GM19023 (cell line): Measurements from ENCODE around the gene KIF26B.

Experiments
- ATAC-seq: cut with Tn5 transposase; IDR thresholded peaks from one replicate; pipeline ENCODE4 v1.9.1; 2021; ENCODE audit warnings: mild to moderate bottlenecking, moderate library complexity; ENCODE audit not compliant: unreplicated experiment

Gene KIF26B

DNA sequence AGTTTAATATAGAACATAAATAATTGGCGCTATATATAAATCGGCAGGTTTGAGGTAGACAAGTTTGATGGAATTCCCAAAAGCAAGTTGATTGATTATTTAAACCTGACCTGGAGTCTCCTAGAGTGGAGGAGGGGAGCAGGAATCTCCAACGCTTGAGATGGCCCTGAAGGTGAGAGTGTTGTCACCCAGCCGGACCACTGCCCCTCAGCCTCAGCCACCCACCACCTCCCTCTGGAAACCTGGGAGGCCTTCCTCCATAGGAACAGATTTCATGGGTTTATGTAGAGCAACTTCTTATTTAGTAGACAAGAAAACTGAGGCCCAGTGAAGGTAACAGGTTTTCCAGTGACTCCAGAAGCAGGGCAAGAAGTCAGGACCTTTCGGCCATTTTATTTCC, 389.5 kb downstream of the KIF26B start:
- no peak for ATAC-seq

DNA sequence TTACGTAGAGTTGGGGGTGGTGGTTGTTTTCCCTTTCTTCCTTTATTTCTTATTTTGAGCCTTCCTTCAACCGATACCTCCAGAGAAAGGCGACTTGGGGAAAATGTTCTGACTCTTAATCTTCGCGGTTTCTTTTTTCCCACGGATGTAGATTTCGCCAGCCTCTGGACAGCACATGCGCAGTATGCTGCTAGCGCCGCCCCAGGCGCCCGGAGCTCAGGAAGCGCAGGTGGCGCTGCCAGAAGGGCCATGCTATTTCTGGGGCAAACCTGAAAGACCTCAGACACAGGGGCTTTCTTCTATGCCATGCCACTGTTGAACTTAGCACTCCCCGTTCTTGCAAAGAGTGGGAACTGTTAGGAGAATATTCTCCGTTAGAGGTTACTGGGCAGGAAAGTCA, 392.1 kb downstream of the KIF26B start:
- ATAC-seq, result no peak

DNA sequence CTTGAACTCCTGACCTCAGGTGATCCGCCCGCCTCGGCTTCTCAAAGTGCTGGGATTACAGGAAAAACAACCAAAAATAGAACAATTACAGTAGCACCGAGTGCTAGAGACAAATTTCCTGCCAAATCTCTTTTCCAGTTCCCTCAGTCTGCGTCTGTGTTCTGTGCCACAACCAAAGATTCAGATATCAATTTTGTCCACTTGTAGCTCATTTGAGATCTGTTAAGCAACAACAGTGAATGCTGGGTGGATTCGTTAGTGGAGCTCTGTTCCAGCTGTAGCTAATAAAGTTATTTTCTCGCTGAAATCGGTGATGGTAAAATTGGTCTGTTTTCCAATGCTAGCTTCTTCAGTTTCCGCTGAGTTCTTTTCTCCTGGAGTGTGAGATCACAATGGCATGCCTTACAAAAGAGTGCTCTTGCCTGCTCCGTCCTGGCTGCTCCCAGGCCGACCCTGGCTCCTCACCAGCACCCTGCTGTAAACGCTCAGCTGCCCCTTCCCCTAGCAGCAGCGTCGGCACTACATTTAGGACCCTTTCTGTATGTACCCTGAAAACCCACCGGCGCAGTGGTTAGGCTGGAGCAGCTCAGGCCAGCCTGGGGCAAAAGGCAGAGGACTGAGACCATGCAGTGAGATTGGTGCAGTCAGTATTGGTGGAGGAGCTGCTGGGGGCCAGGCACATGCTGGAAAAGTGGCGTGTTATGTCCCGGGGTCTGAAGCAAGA, 395.4 kb downstream of the KIF26B start:
- no peak for ATAC-seq

DNA sequence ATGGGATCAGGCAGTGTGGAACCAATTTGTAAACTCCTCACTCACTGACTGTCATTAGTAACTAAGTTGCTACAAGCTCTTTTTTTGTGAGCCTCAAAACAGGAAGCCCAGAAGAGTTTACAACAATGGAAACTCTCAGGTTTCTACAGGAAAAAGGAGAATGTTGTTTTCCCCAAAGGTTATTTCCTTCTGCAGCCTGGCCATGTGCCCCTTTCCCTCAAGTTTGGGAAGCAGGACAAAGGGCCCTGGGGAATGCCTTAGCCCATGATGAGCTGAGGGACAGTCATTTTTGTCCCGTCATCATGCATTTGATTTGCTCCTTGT, 395.9 kb downstream of the KIF26B start:
- ATAC-seq, result no peak

DNA sequence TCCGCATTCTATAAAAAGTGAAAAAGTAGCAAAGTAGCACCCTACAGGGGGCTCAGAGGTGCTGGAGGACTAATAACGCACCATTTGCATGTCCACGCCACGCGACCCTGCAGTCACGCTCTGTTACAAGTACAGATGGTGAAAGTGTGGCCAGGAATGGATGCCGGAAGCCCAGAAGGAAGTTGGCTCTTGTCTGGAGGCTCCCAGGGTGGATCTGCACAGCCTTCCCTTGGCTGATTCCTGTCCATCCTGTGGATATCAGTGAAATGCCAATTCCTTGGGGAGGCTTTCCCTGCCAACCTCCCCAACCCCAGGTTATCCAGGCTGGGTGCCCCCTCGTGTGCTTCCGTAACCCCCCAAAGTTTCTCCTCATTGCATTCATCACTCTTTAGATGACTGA, 396.8 kb downstream of the KIF26B start:
- no peak for ATAC-seq

DNA sequence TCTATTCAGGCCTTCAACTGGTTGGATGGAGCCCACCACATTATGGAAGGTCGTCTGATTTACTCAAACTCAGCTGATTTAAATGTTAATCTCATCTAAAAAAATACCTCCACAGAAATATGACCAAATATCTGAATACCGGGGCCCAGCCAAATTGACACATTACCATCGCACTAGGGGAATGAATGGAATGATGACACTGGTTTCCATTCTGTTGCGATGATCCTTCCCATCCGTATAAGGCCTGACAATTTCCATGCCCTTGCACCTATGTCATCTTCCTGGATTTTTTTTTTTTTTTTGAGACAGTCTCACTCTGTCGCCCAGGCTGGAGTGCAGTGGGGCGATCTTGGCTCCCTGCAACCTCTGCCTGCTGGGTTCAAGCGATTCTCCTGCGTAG, 397.5 kb downstream of the KIF26B start:
- no peak for ATAC-seq

DNA sequence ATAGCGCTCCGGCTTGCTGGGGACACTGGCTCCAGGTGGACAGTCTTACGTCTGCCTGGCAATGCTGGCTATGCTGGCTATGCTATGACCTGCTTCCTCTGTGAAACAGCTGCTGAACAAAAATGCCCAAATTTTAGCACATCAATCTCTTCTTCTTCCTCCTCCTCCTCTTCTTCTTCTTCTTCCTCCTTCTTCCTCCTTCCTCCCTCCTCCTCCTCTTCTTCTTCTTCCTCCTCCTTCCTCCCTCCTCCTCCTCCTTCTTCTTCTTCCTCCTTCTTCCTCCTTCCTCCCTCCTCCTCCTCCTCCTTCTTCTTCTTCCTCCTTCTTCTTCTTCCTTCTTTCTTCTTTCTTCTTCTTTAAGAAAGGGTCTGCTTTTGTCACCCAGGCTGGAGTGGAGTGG, 401.3 kb downstream of the KIF26B start:
- ATAC-seq, result no peak

DNA sequence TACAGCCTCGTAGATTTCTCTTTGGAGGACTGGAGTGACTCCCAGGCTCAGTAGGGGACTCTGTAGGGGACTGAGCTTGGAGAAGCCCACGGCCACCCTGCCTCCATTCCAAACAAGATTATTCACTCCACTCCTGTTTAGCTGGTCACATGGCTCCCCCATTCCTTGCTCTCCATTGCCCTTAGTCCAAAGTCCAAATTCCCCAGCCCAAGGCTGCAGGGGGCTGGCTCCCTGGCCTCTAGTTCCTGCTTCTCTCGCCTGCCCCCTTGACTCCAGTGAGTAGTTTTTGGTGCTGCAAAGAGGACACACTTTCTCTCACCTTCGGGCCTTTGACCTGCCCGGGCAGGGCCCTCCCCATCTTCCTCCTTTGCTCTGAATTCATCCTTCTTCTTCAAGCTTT, 403.3 kb downstream of the KIF26B start:
- no peak for ATAC-seq

DNA sequence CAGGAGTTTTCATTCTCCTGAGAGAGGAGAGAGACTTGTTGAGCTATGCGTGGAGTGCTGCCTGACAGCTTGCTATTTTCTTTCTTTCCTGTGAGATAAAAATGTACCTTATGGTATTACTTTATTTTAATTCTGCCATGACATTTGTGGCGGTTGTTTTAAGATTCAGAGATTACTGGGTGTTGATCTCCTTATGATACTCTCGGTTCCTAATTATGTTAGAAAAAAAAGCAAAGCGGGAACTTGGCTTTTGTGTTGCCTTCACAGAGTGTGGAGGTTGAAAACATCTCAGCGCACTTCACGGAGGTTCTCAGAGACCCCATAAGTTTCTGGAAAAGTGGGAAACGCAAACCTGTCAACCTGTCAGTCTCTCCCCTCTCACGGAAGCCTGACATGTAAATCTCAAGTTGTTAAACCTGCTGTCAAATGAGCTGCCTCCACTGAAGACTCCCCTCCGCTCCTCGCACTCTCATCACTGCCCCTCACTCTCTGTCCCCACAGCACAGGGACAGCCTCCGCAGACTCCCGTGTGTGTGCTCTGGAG, 405.6 kb downstream of the KIF26B start:
- no peak for ATAC-seq

DNA sequence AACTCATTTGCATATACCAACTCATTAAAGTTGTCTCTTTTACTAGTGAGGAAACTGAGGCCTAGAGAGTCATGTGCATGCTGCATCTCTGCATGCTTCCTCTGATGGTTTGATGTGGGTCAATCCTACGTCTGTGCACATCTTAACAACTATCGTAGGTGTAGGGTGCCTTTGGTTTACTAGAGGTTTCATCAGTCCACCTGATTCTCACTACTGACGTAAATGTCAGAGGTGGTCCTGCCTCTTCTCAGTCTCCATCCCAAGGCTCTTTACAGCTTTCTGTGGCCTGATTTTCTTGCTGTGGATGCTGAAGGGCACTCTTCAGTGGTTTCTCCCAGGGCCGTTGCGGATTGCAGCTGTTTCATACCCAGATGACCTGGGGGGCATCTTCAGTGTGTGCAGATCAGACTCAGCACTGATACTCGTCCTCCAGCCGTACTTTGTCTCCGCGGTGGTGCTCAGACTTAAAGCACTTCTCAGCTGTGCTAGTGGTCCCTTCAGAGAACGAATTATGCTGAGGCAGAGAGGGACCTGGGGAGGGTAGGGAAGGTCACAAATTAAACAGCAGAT, 407.0 kb downstream of the KIF26B start:
- ATAC-seq, result no peak

DNA sequence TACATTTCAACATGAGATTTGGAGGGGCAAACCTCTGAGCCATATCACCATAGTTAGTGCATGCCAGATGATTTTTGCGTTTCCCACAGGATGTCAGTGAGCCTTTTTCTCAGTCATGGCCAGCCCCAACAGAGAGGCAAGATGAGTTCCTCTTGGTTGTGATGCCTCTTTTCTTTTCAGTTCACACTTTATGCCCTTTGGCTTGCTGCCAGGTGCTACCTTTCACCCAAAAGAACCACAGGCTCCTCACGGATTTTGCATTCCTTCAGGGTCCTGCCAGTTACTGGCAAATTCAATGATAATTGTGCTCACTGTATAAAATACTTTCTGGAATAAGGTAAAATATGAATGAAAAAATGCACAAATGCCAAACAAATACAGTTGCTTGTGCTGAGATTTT, 411.3 kb downstream of the KIF26B start:
- no peak for ATAC-seq

DNA sequence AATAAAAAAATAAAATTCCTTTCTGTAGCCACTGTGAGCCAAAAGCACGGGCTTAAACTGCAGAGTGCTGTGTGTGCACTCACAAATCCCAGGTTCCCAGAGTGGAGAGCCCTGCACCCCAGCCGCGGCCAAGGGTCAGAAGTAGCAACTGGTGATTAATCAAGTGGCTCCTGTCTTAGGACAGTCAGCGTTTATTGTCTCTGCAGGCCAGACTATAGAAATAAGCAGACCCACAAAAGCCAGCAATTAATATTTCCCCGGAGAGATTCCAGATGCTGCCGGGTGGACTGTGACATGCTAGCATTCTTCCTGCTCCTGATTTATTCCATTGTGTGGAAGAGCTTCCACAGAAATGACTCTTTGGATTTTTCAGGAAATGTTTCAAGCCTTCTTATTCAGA, 412.2 kb downstream of the KIF26B start:
- ATAC-seq, result no peak

DNA sequence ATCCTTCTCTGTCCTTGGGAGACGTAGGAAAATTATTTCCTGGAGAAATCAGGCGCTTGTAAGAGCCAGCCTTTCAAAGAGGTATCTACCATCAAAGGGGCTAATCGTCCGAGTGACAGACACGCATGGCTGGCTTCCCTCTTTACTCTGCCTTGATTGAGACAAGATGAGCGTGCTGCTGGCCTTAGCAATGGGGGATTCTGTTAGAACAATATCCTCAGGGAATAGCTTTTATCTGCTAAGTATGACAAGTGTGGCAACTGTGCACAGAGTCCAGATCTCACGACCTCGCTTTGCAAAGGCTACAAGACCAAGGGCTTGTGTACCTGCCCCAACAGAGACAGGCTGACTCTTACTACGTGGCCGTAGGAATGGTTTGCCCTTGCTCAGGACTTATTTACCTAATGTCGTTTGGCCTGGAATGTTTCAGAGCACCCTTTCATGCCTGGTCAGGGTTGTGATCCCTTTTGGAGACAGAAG, 417.1 kb downstream of the KIF26B start:
- no peak for ATAC-seq

DNA sequence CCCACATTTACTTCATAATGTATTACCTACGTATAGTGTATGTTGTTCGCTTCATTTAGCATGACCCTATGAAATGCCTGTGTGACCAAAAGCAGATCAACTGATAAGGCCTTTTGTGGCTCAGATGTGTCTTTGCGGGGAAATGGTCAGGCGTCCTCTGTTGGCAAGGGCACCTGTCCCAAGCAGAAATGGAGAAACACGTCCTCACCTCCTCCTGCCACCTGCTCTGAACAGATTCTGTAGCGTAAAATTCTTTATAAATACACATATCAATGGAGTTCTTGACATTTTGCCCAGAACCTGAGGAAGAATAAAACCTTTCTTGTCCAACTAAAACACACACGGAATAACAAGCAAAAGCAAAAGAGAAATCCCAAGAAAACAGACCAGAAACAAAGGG, 417.9 kb downstream of the KIF26B start:
- ATAC-seq, result no peak

DNA sequence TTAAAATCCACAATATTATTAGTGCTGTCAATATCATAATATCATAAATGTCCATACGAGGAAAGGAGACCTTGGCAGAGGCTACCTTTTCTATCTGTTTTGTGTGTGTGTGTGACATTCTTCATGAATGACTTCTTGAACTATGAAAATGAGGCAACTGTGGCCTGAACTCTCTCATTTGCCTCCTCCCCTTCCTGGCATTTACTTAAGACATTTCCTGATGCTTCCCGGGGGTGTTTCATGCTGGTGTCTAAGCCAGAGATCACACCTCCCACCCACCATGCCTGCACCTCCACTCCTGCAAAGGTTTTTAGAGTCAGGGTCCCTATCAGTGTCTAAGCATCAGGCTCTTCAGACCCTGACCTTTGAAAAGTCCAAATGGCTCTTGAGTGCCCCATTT, 420.9 kb downstream of the KIF26B start:
- ATAC-seq, result no peak

DNA sequence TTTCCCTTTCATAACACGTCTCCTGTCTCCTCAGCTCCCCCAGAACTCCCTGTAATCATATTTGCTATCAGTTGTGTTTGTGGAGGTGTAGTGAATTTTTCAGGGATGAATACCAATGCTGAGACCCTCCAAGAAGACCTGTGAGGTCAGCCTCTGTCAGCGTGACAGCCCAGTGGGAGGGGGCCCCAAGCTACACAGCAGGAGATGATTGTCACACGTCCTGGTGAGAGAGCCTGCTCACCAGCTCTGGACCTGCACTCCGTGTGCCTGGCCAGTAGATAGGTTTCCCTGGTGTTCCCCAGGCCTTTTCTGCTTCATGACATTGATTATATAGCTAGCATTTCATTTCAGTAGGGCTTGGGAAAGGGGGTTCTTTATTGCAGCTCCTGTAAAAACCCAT, 421.5 kb downstream of the KIF26B start:
- ATAC-seq, result no peak

DNA sequence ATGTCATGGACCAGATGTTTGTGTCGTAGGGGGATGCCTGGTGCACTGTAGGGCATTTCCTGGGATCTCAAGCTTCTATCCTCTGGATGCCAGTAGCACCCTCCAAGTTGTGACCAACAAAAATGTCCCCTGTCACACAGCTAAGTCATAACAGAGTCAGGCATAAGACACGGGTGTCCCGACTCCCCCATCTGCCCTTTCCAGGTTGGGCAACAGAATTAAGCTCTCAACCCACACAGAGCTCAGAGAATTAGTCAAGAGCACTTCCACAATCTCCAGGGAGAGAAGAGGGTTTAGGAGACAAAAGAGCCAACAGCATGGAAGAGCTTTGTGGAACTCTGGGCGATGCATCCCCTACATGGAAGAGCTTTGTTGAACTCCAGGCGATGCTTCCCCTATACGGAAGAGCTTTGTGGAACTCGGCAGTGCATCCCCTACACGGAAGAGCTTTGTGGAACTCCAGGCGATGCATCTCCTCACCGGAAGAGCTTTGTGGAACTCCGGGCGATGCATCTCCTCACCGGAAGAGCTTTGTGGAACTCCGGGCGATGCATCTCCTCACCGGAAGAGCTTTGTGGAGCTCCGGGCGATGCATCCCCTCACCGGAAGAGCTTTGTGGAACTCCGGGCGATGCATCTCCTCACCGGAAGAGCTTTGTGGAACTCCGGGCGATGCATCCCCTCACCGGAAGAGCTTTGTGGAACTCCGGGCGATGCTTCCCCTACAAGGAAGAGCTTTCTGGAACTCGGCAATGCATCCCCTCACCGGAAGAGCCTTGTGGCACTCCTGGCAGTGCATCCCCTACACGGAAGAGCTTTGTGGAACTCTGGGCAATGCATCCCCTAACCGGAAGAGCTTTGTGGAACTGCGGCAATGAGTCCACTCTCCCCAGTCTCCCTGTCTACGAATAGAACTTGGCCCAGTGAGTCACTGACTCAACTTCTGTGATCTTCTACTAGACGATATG, 422.7 kb downstream of the KIF26B start:
- ATAC-seq, result no peak

DNA sequence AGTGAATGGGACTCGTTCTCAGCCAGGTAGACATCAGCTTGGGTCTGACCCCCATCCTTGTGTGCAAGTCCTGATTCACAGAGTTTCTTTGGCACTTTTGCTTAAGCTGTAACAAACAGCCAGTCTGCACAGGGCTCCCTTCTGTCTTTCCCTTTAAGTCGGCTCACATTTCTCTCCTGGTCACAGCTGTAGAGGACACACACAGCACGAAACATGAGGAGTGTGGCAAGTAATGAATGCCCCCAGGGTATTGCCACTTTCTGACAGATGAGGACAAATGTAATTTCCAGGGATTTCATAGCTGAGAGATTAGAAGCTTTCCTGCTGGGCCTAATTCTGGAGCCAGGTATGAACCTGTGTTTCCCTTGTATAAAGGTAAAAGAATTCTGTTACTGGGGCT, 423.5 kb downstream of the KIF26B start:
- no peak for ATAC-seq

DNA sequence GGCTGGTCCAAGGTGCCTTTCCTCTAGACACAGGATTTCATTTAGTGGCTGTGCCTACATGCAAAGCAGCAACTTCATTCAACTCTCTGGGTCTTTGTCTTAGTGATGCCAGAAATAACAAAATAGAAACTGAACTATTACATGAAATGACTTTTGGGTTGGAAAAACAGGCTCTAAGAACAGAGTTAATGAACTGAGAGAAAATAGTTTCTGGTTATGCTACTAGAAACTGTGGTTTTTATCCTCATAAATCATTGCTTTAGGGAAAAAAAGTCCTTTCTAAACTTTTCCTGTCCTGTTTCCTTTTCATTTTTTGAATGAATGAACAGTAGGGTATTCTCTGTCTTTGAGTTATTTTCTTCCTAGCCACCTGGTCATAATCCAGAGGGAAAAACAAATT, 424.0 kb downstream of the KIF26B start:
- ATAC-seq, result no peak

DNA sequence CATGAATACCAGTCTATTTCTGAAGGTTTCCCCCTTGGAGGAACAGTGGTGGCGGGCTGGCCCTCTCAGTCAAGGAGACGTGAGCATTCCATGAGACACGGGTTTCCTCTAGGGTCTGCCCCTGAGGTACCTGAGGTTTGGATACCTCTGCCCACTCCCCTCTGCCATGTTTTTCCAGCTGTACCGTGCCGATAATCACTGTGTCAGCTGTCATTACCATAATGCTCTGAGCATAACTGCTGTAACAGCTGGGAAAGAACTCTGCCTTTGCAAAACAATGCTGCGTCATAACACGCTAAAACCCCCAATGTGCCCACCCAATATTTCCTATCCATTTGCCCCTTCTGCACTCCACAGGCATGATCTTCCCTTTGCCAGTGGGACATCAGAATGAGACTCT, 425.1 kb downstream of the KIF26B start:
- ATAC-seq, result no peak

DNA sequence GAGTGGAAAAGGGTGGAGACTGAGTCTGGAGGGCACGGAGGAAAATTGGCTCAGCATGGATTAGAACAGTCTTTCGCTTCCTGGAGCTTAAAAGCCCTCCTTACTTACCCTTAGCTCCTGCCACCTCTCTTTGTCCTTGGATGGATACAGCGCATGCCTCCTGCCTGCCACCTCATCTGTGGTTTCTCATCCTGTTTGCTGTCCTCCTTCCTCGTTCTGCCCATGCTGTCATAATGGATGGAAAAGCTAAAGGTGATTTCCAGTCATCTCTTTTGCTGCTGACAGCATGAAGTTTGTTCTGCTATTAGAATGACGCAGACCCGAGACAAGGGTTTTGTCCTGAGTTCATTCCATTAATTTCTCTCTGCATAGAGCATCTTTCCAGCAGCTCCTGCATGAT, 425.9 kb downstream of the KIF26B start:
- ATAC-seq, result no peak

DNA sequence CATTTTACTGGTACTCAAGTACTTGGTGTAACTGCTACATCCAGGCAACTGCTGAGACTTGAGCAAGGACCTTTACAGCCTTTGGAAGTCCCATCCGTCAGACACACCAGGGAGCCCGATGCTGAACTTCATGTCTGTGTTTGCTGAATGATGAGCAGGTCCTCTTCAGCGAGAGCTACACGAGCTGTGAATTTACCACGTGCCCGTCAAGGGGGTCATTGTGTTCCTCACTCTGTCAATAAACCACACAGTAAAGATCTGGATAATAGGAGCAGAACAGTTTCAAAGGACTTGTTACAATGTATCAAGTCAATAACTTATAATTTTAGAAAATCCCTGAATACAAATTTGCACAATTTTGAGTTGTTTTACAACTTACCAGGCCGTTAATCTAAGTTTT, 427.2 kb downstream of the KIF26B start:
- ATAC-seq, result no peak
